Sigmoid colon (tissue), 4 donors: Measurements from ENCODE around the gene DGLUCY.

Experiments used
- EP300 ChIP-seq, 4 donors: sonication (generic); formaldehyde crosslinking; IDR thresholded peaks; one replicate each; pipeline ENCODE4 v1.6.1; 2017; ENCODE audit warnings: antibody characterized with exemption in 4 of 4
- POLR2A ChIP-seq, 2 donors: fragments of 450-650 bp; IDR thresholded peaks; one replicate each; pipeline ENCODE4 v1.6.1; 2016; ENCODE audit warnings: antibody characterized with exemption in 2 of 2, mild to moderate bottlenecking in 2 of 2, moderate library complexity in 2 of 2
- POLR2AphosphoS5 ChIP-seq, 4 donors: sonication (generic); formaldehyde crosslinking; IDR thresholded peaks; one replicate each; pipeline ENCODE4 v1.6.1; 2017; ENCODE audit warnings: antibody characterized with exemption in 4 of 4
- TF ChIP-seq, protein P1 (sequence below), 4 experiments: fragments of 450-650 bp in 3 of 4; fragments of 200-600 bp in 1 of 4; IDR thresholded peaks; one replicate each; pipeline ENCODE4 v1.5.1; 2016 to 2019; ENCODE audit warnings: antibody characterized with exemption in 4 of 4, mild to moderate bottlenecking in 3 of 4, moderate library complexity in 2 of 4

- TF ChIP-seq POLR2A (IDR thresholded peaks at IDR 0.05) (no peak), POLR2AphosphoS5 (IDR thresholded peaks at IDR 0.05) (no peak), EP300 (IDR thresholded peaks at IDR 0.05) (no peak)
- TF ChIP-seq, protein P1, sequence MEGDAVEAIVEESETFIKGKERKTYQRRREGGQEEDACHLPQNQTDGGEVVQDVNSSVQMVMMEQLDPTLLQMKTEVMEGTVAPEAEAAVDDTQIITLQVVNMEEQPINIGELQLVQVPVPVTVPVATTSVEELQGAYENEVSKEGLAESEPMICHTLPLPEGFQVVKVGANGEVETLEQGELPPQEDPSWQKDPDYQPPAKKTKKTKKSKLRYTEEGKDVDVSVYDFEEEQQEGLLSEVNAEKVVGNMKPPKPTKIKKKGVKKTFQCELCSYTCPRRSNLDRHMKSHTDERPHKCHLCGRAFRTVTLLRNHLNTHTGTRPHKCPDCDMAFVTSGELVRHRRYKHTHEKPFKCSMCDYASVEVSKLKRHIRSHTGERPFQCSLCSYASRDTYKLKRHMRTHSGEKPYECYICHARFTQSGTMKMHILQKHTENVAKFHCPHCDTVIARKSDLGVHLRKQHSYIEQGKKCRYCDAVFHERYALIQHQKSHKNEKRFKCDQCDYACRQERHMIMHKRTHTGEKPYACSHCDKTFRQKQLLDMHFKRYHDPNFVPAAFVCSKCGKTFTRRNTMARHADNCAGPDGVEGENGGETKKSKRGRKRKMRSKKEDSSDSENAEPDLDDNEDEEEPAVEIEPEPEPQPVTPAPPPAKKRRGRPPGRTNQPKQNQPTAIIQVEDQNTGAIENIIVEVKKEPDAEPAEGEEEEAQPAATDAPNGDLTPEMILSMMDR (IDR thresholded peaks at IDR 0.05) = no peak
Measured at GRCh38 chr14:91129261-91129660, 15.4 kb downstream of the DGLUCY start.
